GM21786 (cell line): ENCODE results near the gene VPS4A.
A peak's percentile ranks its signal among the peaks of the same experiment; 100 is the strongest.
"Not testable (repeated sequence)": the region's sequence is repeated elsewhere in the genome, so short reads cannot be mapped to it uniquely, and the experiment has no call there.

ENCODE experiments used
- ATAC-seq: cut with Tn5 transposase; IDR thresholded peaks from one replicate; pipeline ENCODE4 v1.9.1; 2021; ENCODE audit not compliant: unreplicated experiment

The VPS4A gene

GRCh38 chr16:69310653-69311532 is at the start of gene VPS4A:
Gene VPS4A (plus strand): TSS chr16:69311350. CDS start chr16:69311512, 162 bp downstream.
- ATAC-seq = peak; percentile 95

- no peak for ATAC-seq
Measured at GRCh38 chr16:69266334-69267063, 44.7 kb upstream of the VPS4A start.

GRCh38 chr16:69267633-69268032 is 43.5 kb upstream of the VPS4A start:
- ATAC-seq = no peak

GRCh38 chr16:69270395-69270794 is 40.8 kb upstream of the VPS4A start:
- no peak for ATAC-seq

- ATAC-seq = no peak
Measured at GRCh38 chr16:69270831-69271230, 40.3 kb upstream of the VPS4A start.

DNA sequence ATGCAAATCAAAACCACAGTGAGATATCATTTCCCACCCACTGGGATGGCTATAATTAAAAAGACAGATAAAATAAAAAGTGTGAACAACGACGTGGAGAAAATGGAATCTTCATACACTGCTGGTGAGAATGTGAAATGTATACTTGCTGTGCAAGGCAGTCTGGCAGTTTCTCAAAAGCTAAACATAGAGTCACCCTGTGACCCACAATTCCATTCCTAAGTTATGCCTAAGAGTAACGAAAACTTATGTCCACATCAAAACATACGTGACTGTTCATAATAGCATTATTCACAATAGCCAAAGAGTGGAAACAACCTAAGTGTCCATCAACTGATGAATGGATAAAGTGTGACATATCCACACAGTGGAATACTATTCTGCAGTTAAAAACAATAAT is 38.1 kb upstream of the VPS4A start:
- ATAC-seq = no peak

GRCh38 chr16:69274699-69275235 is 36.4 kb upstream of the VPS4A start:
- no peak for ATAC-seq

DNA sequence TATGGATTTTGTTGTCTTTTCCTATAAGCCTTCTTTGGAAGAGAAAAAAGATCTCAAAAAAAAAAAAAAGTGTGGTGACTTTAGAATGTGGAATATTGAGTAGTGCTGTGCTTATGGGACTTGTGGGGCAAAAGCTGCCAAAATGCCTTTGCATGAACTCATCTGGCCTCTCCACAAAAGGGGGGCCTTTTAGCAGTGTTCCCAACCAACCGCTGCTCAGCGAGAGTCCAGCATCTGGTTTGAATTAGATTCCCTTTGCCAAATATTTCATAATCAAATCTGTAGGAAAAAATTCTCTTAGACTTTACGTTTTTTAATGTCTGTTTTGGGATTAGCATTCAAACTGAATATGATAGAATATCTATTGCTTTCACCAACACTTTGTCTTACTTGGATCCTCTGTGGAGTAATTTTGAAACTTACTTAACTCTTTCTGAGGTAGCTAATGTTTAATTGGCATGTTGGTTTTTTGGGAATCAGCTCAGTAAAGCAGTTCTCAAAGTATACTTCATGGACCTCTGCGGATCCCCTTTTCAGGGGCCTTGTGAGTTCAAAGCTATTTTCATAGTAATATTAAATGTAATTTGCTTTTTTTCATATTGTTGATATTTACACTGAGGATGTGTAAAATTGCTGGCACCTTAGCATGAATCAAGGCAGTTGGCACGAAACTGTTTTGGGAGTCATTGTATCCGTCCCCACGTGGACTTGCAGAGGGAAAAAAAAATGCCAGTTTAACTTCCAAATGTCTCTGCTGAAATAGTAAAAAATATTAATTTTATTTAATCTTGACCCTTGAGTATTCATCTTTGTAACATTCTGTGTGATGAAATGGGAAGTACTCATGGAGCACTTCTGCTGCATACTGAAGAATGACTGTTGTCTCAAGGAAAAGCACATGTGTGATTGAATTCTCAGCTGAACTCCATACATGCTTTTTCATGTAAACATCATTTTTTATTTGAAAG is 34.7 kb upstream of the VPS4A start:
- ATAC-seq = no peak

GRCh38 chr16:69277413-69277812 is 33.7 kb upstream of the VPS4A start:
- ATAC-seq = no peak

- ATAC-seq = no peak
Measured at GRCh38 chr16:69283851-69284250, 27.3 kb upstream of the VPS4A start.

DNA sequence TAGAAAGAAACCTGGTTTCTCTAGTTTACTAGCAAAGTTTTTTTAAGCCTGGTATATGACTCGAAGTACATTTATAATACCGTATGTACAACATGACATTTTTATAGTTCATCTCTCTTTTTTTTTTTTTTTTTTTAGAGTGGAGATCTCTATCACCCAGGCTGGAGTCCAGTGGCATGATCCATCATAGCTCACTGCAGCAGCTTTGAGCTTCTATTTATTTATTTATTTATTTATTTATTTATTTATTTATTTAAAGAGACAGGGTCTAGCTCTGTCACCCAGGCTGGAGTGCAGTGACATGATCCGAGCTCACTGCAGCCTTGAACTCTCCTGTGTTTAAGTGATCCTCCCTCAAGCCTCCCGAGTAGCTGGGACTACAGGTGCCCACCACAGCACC is 25.9 kb upstream of the VPS4A start:
- no peak for ATAC-seq

- no peak for ATAC-seq
Measured at GRCh38 chr16:69286941-69287713, 24.0 kb upstream of the VPS4A start.

GRCh38 chr16:69291657-69292056 is 19.5 kb upstream of the VPS4A start:
- ATAC-seq = not testable (repeated sequence)

GRCh38 chr16:69293401-69293800 is 17.7 kb upstream of the VPS4A start:
- ATAC-seq = no peak

GRCh38 chr16:69294051-69294450 is 17.1 kb upstream of the VPS4A start:
- ATAC-seq = no peak

DNA sequence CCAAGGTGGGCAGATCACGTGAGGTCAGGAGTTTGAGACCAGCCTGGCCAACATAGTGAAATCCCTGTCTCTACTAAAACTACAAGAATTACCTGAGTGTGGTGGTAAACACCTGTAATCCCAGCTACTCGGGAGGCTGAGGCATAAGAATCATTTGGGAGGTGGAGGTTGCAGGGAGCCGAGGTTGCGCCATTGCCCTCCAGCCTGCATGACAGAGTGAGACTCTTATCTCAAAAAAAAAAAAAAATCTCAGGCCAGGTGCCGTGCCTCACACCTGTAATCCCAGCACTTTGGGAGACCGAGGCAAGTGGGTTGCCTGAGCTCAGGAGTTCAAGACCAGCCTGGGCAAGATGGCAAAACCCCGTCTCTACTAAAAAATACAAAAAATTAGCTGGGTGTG is 14.4 kb upstream of the VPS4A start:
- not testable (repeated sequence) for ATAC-seq

DNA sequence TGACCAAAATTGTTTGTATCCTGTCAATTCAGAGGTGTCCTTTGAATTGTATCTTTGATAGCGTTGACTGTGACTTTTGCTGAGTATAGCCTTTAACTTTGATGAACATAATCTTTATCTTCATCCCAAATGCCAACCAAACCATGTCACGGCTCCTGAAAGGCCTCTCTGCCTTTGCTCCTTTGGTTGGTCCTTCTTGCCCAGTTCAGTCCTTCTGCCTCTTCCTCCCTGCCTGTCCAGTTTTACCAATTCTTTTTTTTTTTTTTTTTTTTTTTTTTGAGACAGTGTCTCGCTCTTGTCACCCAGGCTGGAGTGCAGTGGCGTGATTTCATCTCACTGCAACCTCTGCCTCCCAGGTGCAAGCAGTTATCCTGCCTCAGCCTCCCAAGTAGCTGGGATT is 12.9 kb upstream of the VPS4A start:
- no peak for ATAC-seq

DNA sequence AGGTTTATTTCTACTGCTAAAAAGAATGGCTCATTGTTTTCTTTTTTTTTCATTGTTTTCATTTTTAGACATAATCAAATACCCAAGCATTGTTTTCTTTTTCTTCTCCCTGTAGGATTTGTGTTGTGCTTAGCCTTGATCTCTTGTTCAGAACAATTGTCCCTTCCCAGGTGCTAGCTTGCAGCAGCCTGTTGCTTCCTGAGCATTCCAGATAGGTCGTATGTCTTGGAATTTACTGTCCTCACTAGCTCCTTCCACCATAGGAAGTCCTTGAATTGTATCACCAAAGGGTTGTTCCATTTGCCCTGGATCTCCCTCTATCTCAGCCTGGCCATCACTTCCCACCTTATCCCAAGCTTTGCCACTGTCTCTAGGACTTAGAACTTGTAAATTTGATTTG is 10.0 kb upstream of the VPS4A start:
- ATAC-seq = no peak

GRCh38 chr16:69301861-69302260 is 9.3 kb upstream of the VPS4A start:
- ATAC-seq = no peak

- ATAC-seq = no peak
Measured at GRCh38 chr16:69302301-69302700, 8.8 kb upstream of the VPS4A start.
